C4-2B (cell line): ENCODE results near the gene HAO2.

Experiments used
- CTCF ChIP-seq: fragments of 450-650 bp; conservative IDR thresholded peaks from 2 replicates; pipeline ENCODE4 v1.5.1; 2017; ENCODE audit warnings: mild to moderate bottlenecking
- ZFX ChIP-seq: fragments of 450-650 bp; IDR thresholded peaks from 2 replicates; pipeline ENCODE4 v1.6.1; 2017

- TF ChIP-seq CTCF (no peak), ZFX (no peak)
Measured at GRCh38 chr1:119331915-119332314, 36.7 kb upstream of the HAO2 start.
